ENCODE data around the gene MMP1.
"Not testable (repeated sequence)": the region's sequence is repeated elsewhere in the genome, so short reads cannot be mapped to it uniquely, and the experiment has no call there.

MMP1 gene

DNA sequence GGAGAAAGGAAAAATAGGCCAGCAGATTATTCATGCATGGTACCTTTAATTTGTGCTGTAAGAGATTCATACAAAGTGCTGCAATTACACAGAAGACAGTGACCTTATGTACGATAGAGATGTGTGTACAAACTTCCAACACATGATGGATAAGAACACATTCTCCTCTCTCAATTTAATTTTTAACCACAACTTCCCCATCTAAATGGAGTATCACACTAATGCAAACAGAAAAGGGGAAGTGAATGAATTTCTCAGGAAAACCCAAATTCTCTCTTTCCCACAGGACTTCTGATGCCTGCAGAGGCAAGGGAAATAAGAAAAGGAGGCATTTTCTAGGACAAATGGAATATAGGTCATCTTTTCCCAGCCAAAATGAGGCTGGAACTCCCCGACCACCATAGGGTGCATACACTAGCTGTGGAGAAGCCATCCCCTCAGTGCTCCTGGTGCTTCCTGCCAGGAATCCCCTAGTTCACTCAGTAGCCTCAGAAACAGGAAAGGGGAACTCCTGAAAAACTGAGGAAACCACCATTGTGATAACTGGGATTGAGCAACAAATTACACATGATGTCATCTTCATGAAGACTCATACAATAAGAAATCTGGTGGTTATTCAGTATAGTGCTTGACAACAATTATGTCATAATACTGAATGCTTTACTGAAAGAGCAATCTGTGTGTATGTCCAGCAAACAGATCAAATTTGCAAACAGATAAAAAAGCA lies 40.0 kb downstream of the MMP1 start:
- DNase-seq: no peak

DNA sequence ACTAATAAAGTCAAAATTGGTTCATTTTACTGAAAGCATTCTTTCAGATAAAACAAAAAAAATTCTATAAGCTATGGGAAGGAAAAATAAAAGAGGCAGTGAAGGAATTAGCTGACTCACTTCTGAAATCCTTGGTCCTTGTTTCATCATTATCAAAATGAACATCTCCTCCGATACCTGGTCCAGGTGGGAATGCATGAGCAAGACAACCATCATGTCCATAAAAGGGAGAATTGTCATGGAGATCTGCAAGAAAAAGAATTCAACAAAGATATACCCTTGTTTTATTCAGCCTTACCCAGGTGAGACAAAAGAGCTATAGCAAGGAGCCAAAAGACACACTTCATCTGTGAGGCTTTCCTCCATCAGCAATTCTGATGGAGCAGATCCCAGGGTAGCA lies 44.7 kb downstream of the MMP1 start:
- DNase-seq: no peak

- DNase-seq: no peak
Measured at GRCh38 chr11:102751673-102752072, 46.3 kb downstream of the MMP1 start.

GRCh38 chr11:102749101-102749722 lies 48.7 kb downstream of the MMP1 start:
- no peak for DNase-seq

GRCh38 chr11:102746746-102747578 lies 51.0 kb downstream of the MMP1 start:
- DNase-seq: not testable (repeated sequence)
